ENCODE results near the gene RFX1. TPM values are rescaled to one million over a fixed set of nuclear protein-coding genes. Genes with fewer than 3 reads are reported as not detected.

RFX1 gene
- total and polyA plus RNA-seq, 9 of the 15 experiments (the other 6 are each of a cell fraction or from before 2014, with no cell fraction given) = 0.14 to 19.3 (median 1.2) TPM

DNA sequence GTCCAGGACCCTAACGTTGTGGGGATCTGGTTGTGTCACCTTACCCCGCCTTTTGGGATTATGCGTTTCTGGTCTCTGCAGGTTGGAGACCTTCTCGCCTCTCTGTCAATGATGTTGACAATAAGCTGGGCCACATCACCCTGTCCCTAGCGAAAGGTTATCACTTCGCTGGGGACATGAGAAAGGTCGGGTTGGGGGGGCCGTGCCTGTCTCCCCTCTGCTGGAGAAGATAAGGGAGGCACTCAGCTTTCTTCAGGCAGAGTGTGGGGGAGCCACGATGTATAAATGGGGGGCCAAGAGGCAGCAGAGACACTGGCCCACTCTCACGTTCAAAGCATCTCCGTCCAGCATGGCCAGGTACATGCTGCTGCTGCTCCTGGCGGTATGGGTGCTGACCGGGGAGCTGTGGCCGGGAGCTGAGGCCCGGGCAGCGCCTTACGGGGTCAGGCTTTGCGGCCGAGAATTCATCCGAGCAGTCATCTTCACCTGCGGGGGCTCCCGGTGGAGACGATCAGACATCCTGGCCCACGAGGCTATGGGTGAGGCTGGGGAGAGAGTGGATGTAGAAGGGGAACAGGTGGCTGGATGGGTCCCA lies 21.8 kb upstream of the RFX1 start, which contains the start of gene RLN3 (continued):
- no peak for TF ChIP-seq ELF2 (CRISPR knock-in tag; IDR thresholded peaks at IDR 0.05)
- TF ChIP-seq HNRNPUL1 (IDR thresholded peaks at IDR 0.05; ENCODE audit: low read length) = no peak
- peak in 1 of 2 experiments; percentile 56; a peak in 2 of 4 replicates for TF ChIP-seq TBL1XR1 (IDR thresholded peaks at IDR 0.05; ENCODE audit: low read length in 2 of 2)
- TF ChIP-seq MAFF (IDR thresholded peaks at IDR 0.05; ENCODE audit: low read length) = no peak
- TF ChIP-seq, protein P1, sequence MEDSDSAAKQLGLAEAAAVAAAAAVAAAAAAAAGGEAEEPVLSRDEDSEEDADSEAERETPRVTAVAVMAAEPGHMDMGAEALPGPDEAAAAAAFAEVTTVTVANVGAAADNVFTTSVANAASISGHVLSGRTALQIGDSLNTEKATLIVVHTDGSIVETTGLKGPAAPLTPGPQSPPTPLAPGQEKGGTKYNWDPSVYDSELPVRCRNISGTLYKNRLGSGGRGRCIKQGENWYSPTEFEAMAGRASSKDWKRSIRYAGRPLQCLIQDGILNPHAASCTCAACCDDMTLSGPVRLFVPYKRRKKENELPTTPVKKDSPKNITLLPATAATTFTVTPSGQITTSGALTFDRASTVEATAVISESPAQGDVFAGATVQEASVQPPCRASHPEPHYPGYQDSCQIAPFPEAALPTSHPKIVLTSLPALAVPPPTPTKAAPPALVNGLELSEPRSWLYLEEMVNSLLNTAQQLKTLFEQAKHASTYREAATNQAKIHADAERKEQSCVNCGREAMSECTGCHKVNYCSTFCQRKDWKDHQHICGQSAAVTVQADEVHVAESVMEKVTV (CRISPR knock-in tag; IDR thresholded peaks at IDR 0.05) = no peak
- TF ChIP-seq, protein P2, sequence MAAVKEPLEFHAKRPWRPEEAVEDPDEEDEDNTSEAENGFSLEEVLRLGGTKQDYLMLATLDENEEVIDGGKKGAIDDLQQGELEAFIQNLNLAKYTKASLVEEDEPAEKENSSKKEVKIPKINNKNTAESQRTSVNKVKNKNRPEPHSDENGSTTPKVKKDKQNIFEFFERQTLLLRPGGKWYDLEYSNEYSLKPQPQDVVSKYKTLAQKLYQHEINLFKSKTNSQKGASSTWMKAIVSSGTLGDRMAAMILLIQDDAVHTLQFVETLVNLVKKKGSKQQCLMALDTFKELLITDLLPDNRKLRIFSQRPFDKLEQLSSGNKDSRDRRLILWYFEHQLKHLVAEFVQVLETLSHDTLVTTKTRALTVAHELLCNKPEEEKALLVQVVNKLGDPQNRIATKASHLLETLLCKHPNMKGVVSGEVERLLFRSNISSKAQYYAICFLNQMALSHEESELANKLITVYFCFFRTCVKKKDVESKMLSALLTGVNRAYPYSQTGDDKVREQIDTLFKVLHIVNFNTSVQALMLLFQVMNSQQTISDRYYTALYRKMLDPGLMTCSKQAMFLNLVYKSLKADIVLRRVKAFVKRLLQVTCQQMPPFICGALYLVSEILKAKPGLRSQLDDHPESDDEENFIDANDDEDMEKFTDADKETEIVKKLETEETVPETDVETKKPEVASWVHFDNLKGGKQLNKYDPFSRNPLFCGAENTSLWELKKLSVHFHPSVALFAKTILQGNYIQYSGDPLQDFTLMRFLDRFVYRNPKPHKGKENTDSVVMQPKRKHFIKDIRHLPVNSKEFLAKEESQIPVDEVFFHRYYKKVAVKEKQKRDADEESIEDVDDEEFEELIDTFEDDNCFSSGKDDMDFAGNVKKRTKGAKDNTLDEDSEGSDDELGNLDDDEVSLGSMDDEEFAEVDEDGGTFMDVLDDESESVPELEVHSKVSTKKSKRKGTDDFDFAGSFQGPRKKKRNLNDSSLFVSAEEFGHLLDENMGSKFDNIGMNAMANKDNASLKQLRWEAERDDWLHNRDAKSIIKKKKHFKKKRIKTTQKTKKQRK (IDR thresholded peaks at IDR 0.05; ENCODE audit: borderline replicate concordance, low read depth, low read length) = no peak
- TF ChIP-seq KDM5B (IDR thresholded peaks at IDR 0.05; ENCODE audit: insufficient replicate concordance, low read depth, low read length) = no peak
- no peak for TF ChIP-seq CBX2 (IDR thresholded peaks at IDR 0.05; ENCODE audit: insufficient read depth, low read length, poor library complexity, severe bottlenecking)
- no peak for TF ChIP-seq KLF13 (tag; IDR thresholded peaks at IDR 0.05; ENCODE audit: borderline replicate concordance, low read depth)
- TF ChIP-seq HDAC3 (IDR thresholded peaks at IDR 0.05; ENCODE audit: borderline replicate concordance, partially characterized antibody) = no peak
- no peak for TF ChIP-seq ZSCAN29 (IDR thresholded peaks at IDR 0.05)
- no peak for TF ChIP-seq TOE1 (IDR thresholded peaks at IDR 0.05; ENCODE audit: borderline replicate concordance)
- no peak for TF ChIP-seq TOE1 (CRISPR knock-in tag; IDR thresholded peaks at IDR 0.05; ENCODE audit: borderline replicate concordance, low read depth)
- TF ChIP-seq CC2D1A (IDR thresholded peaks at IDR 0.05) = no peak
- TF ChIP-seq SNRNP70 (optimal IDR thresholded peaks at IDR 0.05; ENCODE audit: low read depth, low read length) = no peak
- TF ChIP-seq RUNX1 (IDR thresholded peaks at IDR 0.05; ENCODE audit: low read depth) = no peak
- no peak for TF ChIP-seq ZEB2 (IDR thresholded peaks at IDR 0.05)
- TF ChIP-seq, protein P3, sequence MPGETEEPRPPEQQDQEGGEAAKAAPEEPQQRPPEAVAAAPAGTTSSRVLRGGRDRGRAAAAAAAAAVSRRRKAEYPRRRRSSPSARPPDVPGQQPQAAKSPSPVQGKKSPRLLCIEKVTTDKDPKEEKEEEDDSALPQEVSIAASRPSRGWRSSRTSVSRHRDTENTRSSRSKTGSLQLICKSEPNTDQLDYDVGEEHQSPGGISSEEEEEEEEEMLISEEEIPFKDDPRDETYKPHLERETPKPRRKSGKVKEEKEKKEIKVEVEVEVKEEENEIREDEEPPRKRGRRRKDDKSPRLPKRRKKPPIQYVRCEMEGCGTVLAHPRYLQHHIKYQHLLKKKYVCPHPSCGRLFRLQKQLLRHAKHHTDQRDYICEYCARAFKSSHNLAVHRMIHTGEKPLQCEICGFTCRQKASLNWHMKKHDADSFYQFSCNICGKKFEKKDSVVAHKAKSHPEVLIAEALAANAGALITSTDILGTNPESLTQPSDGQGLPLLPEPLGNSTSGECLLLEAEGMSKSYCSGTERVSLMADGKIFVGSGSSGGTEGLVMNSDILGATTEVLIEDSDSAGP (CRISPR knock-in tag; IDR thresholded peaks at IDR 0.05) = no peak
- no peak for TF ChIP-seq ZNF778 (CRISPR knock-in tag; IDR thresholded peaks at IDR 0.05)
